HCT116 (cell line): ENCODE results near the gene PRKRIP1. TPM values are rescaled to one million over a fixed set of nuclear protein-coding genes. Genes with fewer than 3 reads are reported as not detected.

Experiments
- ATAC-seq: fragments of 200-7000 bp; cut with Tn5 transposase; 2 replicates; pipeline ENCODE4 v1.9.1; 2020; ENCODE audit warnings: mild to moderate bottlenecking, moderate library complexity
- BruUV-seq: library from RNA; stranded (reverse); fragments of 400-500 nt; replicated peaks from 2 replicates; lab custom pipeline; 2021; lab: Mats Ljungman, UMichigan
- CTCF ChIA-PET: fragments of 300-600 bp; sonication (Branson Sonifier 250); formaldehyde crosslinking; loops from one replicate; lab custom pipeline; 2021; ENCODE audit warnings: antibody characterized with exemption; lab: Charles Lee
- POLR2A ChIA-PET: fragments of 300-600, 350-600 bp; sonication (Branson Sonifier 250); formaldehyde crosslinking; loops from one replicate; lab custom pipeline; 2021; ENCODE audit warnings: antibody characterized with exemption; lab: Charles Lee
- RAD21 ChIA-PET, 2 experiments: fragments of 300-600 bp; sonication (Branson Sonifier 250); formaldehyde crosslinking; loops; one replicate each; lab custom pipeline; 2023; ENCODE audit warnings: low total read pairs in 2 of 2; ENCODE audit not compliant: uncharacterized antibody in 2 of 2, unreplicated experiment in 2 of 2, low non-redundant PET in 1 of 2; lab: Charles Lee
- DNase-seq: peaks from one replicate; pipeline ENCODE4 v3.0.0-alpha.2; 2010; ENCODE audit warnings: low read depth, low spot score
- H2AFZ ChIP-seq: fragments of 200-600 bp; shearing (Covaris generic), sonication (generic); 2 replicates; pipeline ENCODE4 v1.6.1; 2017; ENCODE audit warnings: low read depth, mixed run types, mixed read lengths, antibody characterized with exemption, low read length; ENCODE audit not compliant: poor library complexity, severe bottlenecking
- H3K27ac ChIP-seq: 2 replicates; pipeline ENCODE4 v1.5.1; 2012; ENCODE audit warnings: low read depth, low read length
- H3K27me3 ChIP-seq: fragments of 200-600 bp; sonication (generic); 2 replicates; pipeline ENCODE4 v1.6.1; 2016; ENCODE audit warnings: mixed run types, low read length, mixed read lengths; ENCODE audit not compliant: insufficient read depth
- H3K36me3 ChIP-seq, 2 experiments: fragments of 200-500 bp in 1 of 2; fragments of 200-600 bp in 1 of 2; sonication (Bioruptor generic) in 1 of 2; sonication (generic) in 1 of 2; 2 replicates each; pipeline versions ENCODE4 v1.5.1 to v1.6.1; 2014 to 2016; ENCODE audit warnings: low read length in 2 of 2, inconsistent platforms in 1 of 2, mixed read lengths in 1 of 2, mixed run types in 1 of 2; ENCODE audit not compliant: insufficient read depth in 2 of 2, control insufficient read depth in 1 of 2
- H3K4me1 ChIP-seq, 2 experiments: fragments of 200-600 bp in 1 of 2; sonication (generic) in 1 of 2; 2 replicates each; pipeline versions ENCODE4 v1.5.1 to v1.6.1; 2012 to 2017; ENCODE audit warnings: low read length in 2 of 2, inconsistent platforms in 1 of 2, mild to moderate bottlenecking in 1 of 2, mixed read lengths in 1 of 2, mixed run types in 1 of 2, moderate library complexity in 1 of 2; ENCODE audit not compliant: insufficient read depth in 2 of 2, control insufficient read depth in 1 of 2
- H3K4me2 ChIP-seq: fragments of 200-600 bp; sonication (generic); 2 replicates; pipeline ENCODE4 v1.6.1; 2017; ENCODE audit warnings: mixed run types, low read length, mixed read lengths
- H3K4me3 ChIP-seq, 2 experiments: fragments of 200-600 bp in 1 of 2; sonication (generic) in 1 of 2; replicated peaks in 1 of 2; 2 replicates each; pipeline ENCODE4 v1.5.1; 2011 to 2016; ENCODE audit warnings: low read length in 2 of 2, control low read depth in 1 of 2, low read depth in 1 of 2, mild to moderate bottlenecking in 1 of 2, mixed read lengths in 1 of 2, mixed run types in 1 of 2
- H3K79me2 ChIP-seq: fragments of 200-600 bp; sonication (generic); 2 replicates; pipeline ENCODE4 v1.6.1; 2017; ENCODE audit warnings: mild to moderate bottlenecking, mixed run types, low read length, moderate library complexity, mixed read lengths; ENCODE audit not compliant: insufficient read depth
- H3K9ac ChIP-seq: fragments of 200-600 bp; sonication (generic); 2 replicates; pipeline ENCODE4 v1.6.1; 2016; ENCODE audit warnings: low read length, mixed read lengths
- H3K9me2 ChIP-seq: fragments of 200-600 bp; sonication (generic), shearing (Covaris generic); 2 replicates; pipeline ENCODE4 v1.6.1; 2017; ENCODE audit warnings: mixed run types, mild to moderate bottlenecking, moderate library complexity; ENCODE audit not compliant: insufficient read depth
- H3K9me3 ChIP-seq, 2 experiments: fragments of 200-500 bp in 1 of 2; fragments of 200-600 bp in 1 of 2; sonication (Bioruptor generic) in 1 of 2; sonication (generic) in 1 of 2; 2 replicates each; pipeline ENCODE4 v1.6.1; 2014 to 2017; ENCODE audit warnings: low read length in 2 of 2, mixed read lengths in 2 of 2, inconsistent platforms in 1 of 2, low read depth in 1 of 2, mild to moderate bottlenecking in 1 of 2, mixed run types in 1 of 2, moderate library complexity in 1 of 2; ENCODE audit not compliant: control insufficient read depth in 1 of 2, insufficient read depth in 1 of 2
- H4K20me1 ChIP-seq: fragments of 200-600 bp; sonication (generic), shearing (Covaris generic); 2 replicates; pipeline ENCODE4 v1.6.1; 2017; ENCODE audit warnings: mixed run types, mild to moderate bottlenecking, moderate library complexity; ENCODE audit not compliant: insufficient read depth
- ATF3 ChIP-seq: IDR thresholded peaks from 2 replicates; pipeline ENCODE4 v1.6.1; 2012
- CBX3 ChIP-seq: IDR thresholded peaks from 2 replicates; pipeline ENCODE4 v1.6.1; 2012; ENCODE audit warnings: low read depth
- EGR1 ChIP-seq: IDR thresholded peaks from 2 replicates; pipeline ENCODE4 v1.6.1; 2012; ENCODE audit warnings: low read depth
- EZH2 ChIP-seq: fragments of 200-600 bp; sonication (generic); IDR thresholded peaks from 2 replicates; pipeline ENCODE4 v1.6.1; 2017; ENCODE audit warnings: antibody characterized with exemption, mixed run types
- EZH2phosphoT487 ChIP-seq: fragments of 200-600 bp; IDR thresholded peaks from 2 replicates; pipeline ENCODE4 v1.6.1; 2018; ENCODE audit warnings: antibody characterized with exemption, borderline replicate concordance
- JUND ChIP-seq: IDR thresholded peaks from 2 replicates; pipeline ENCODE4 v1.6.1; 2012
- MAX ChIP-seq: IDR thresholded peaks from 2 replicates; pipeline ENCODE4 v1.6.1; 2012
- POLR2AphosphoS5 ChIP-seq: IDR thresholded peaks from 2 replicates; pipeline ENCODE4 v1.6.1; 2011; ENCODE audit warnings: mild to moderate bottlenecking, low read depth, low read length, moderate library complexity
- RAD21 ChIP-seq: IDR thresholded peaks from 2 replicates; pipeline ENCODE4 v1.6.1; 2012; ENCODE audit warnings: low read depth, mild to moderate bottlenecking
- REST ChIP-seq: IDR thresholded peaks from 2 replicates; pipeline ENCODE4 v1.6.1; 2012; ENCODE audit warnings: low read depth
- SIN3A ChIP-seq: IDR thresholded peaks from 2 replicates; pipeline ENCODE4 v1.6.1; 2012; ENCODE audit warnings: low read depth
- SP1 ChIP-seq: IDR thresholded peaks from 2 replicates; pipeline ENCODE4 v1.6.1; 2012; ENCODE audit warnings: low read depth
- YY1 ChIP-seq: IDR thresholded peaks from 2 replicates; pipeline ENCODE4 v1.6.1; 2011; ENCODE audit warnings: low read length, low read depth, moderate library complexity, mild to moderate bottlenecking; ENCODE audit not compliant: insufficient replicate concordance; ENCODE audit errors: extremely low read depth
- intact Hi-C: fragments of 100-400 bp; cut with micrococcal nuclease; formaldehyde crosslinking; loops from 2 replicates; pipeline ENCODE4 v1.10.0; 2022
- total RNA-seq: library from RNA; stranded (reverse); gene quantifications from one replicate; pipeline ENCODE4 v1.2.1, GENCODE V29; 2021; ENCODE audit not compliant: unreplicated experiment

Gene PRKRIP1
- total RNA-seq, 1 experiment from 2014 or later = 23.0 TPM

GRCh38 chr7:102387064-102387463, 9.1 kb upstream of the PRKRIP1 start:
- no peak overlapping the region for H2AFZ ChIP-seq
- H3K4me2 ChIP-seq = no peak overlapping the region
- RAD21 ChIA-PET = no interaction called here
- CTCF ChIA-PET = no interaction called here
- H3K36me3 ChIP-seq = peaks cover 5 to 16% of the 10 kb centered on the region in 2 experiments; a peak in 3 of 4 replicates
- no peak overlapping the region for H3K9ac ChIP-seq
- ATAC-seq (no peak), DNase-seq (no peak)
- no peaks in the 10 kb centered on the region for H4K20me1 ChIP-seq
- no peak overlapping the region for H3K27ac ChIP-seq
- H3K9me3 ChIP-seq = no peaks in the 10 kb centered on the region
- H3K4me1 ChIP-seq = peaks cover 0 to 3% of the 10 kb centered on the region in 2 experiments; a peak in 1 of 4 replicates
- peaks cover 2% of the 10 kb centered on the region; the same call in 1 of the 2 replicates for H3K79me2 ChIP-seq
- no peaks in the 10 kb centered on the region for H3K9me2 ChIP-seq
- POLR2A ChIA-PET = no interaction called here
- no TSS peak for BruUV-seq
- no peak overlapping the region for H3K4me3 ChIP-seq
- intact Hi-C loops = no loop called here
- no peaks in the 10 kb centered on the region for H3K27me3 ChIP-seq
- TF ChIP-seq EZH2phosphoT487 (no peak), REST (no peak), RAD21 (no peak), CBX3 (no peak), POLR2AphosphoS5 (no peak), EGR1 (no peak), JUND (no peak), SIN3A (no peak), MAX (no peak), EZH2 (no peak), ATF3 (no peak), YY1 (no peak), SP1 (no peak)
